ENCODE results near the gene TMEM131L.

GRCh38 chr4:153639833-153640802 lies 174.0 kb downstream of the TMEM131L start:
- TF ChIP-seq CTCF (IDR thresholded peaks at IDR 0.05; ENCODE audit: low read depth, low read length, missing input control), result no peak
- no peak for TF ChIP-seq MAX (IDR thresholded peaks at IDR 0.05)
- TF ChIP-seq HNF4A (conservative IDR thresholded peaks at IDR 0.05), result no peak
- no peak for TF ChIP-seq ZBTB33 (IDR thresholded peaks at IDR 0.05)
- TF ChIP-seq EGR1 (IDR thresholded peaks at IDR 0.05; ENCODE audit: low read depth in 2 of 2), result no peak
- no peak for TF ChIP-seq RAD21 (IDR thresholded peaks at IDR 0.05)
- no peak for TF ChIP-seq GABPA (IDR thresholded peaks at IDR 0.05 in 1 of 2, conservative IDR thresholded peaks at IDR 0.05 in 1 of 2)
- no peak for TF ChIP-seq FOXA1 (IDR thresholded peaks at IDR 0.05)
- TF ChIP-seq ATF3 (IDR thresholded peaks at IDR 0.05), result no peak
